Dendritic cell treated with granulocyte-macrophage colony-stimulating factor and Interleukin-4, amounts not matched to agents 40 ng/mL and 50 ng/mL, for 4 days (primary cell): ENCODE measurements around the gene APMAP.

Experiments
- H3K27ac Mint-ChIP-seq: one replicate; pipeline ENCODE4 v1.8.0; 2022; ENCODE audit warnings: mild to moderate bottlenecking, mixed read lengths
- H3K27me3 Mint-ChIP-seq: one replicate; pipeline ENCODE4 v1.8.0; 2022; ENCODE audit warnings: mild to moderate bottlenecking, mixed read lengths
- H3K36me3 Mint-ChIP-seq: one replicate; pipeline ENCODE4 v1.8.0; 2022; ENCODE audit warnings: low read depth, mixed read lengths
- H3K4me1 Mint-ChIP-seq: one replicate; pipeline ENCODE4 v1.8.0; 2022; ENCODE audit warnings: low read depth, mixed read lengths
- H3K4me3 Mint-ChIP-seq: one replicate; pipeline ENCODE4 v1.8.0; 2022; ENCODE audit warnings: mild to moderate bottlenecking, moderate library complexity, mixed read lengths
- H3K9me3 Mint-ChIP-seq: one replicate; pipeline ENCODE4 v1.8.0; 2022; ENCODE audit warnings: mixed read lengths
- intact Hi-C: fragments of 100-400 bp; cut with micrococcal nuclease; formaldehyde crosslinking; loops from one replicate; pipeline ENCODE4 v1.15.0; 2022

APMAP gene

GRCh38 chr20:24994470-24995368 lies 2.2 kb upstream of the APMAP start:
- peaks cover 52% of the 10 kb centered on the region for H3K4me1 Mint-ChIP-seq
- H3K9me3 Mint-ChIP-seq, result no peaks in the 10 kb centered on the region
- peak overlapping the region; percentile 54 for H3K4me3 Mint-ChIP-seq
- peaks cover 24% of the 10 kb centered on the region for H3K36me3 Mint-ChIP-seq
- peak overlapping the region; percentile 95 for H3K27ac Mint-ChIP-seq
- peaks cover 5% of the 10 kb centered on the region for H3K27me3 Mint-ChIP-seq
- intact Hi-C loops, result loop anchor here (1.0 to 10.0 kb wide), 7 partner anchors 42 to 703 kb away; partner anchors contain the start of genes ENTPD6, NANP and ZNF337

- H3K36me3 Mint-ChIP-seq, result peaks cover 29% of the 10 kb centered on the region
- intact Hi-C loops, result loop anchor here (2.0 to 10.0 kb wide), 6 partner anchors 42 to 703 kb away; partner anchors contain the start of genes ENTPD6, NANP and ZNF337
- H3K4me3 Mint-ChIP-seq, result no peak overlapping the region
- peaks cover 5% of the 10 kb centered on the region for H3K27me3 Mint-ChIP-seq
- H3K27ac Mint-ChIP-seq, result peak overlapping the region; percentile 95
- H3K4me1 Mint-ChIP-seq, result peaks cover 56% of the 10 kb centered on the region
- H3K9me3 Mint-ChIP-seq, result no peaks in the 10 kb centered on the region
Observed at GRCh38 chr20:24994186-24994465, 1.6 kb upstream of the APMAP start.

GRCh38 chr20:24993337-24994185 lies 1.0 kb upstream of the APMAP start:
- intact Hi-C loops, result loop anchor here (2.0 to 10.0 kb wide), 7 partner anchors 41 to 704 kb away; partner anchors contain the start of genes ENTPD6, NANP and ZNF337
- Mint-ChIP-seq H3K27ac (peak overlapping the region; percentile 95), H3K27me3 (peaks cover 4% of the 10 kb centered on the region), H3K4me1 (peaks cover 56% of the 10 kb centered on the region), H3K36me3 (peaks cover 35% of the 10 kb centered on the region), H3K9me3 (no peaks in the 10 kb centered on the region), H3K4me3 (no peak overlapping the region)

- Mint-ChIP-seq H3K27me3 (peaks cover 2% of the 10 kb centered on the region), H3K27ac (peak overlapping the region; percentile 95), H3K36me3 (peaks cover 51% of the 10 kb centered on the region), H3K4me1 (peaks cover 70% of the 10 kb centered on the region), H3K4me3 (peak overlapping the region; percentile 98), H3K9me3 (no peaks in the 10 kb centered on the region)
- intact Hi-C loops, result loop anchor here (2.0 to 10.0 kb wide), 6 partner anchors 40 to 705 kb away; partner anchors contain the start of genes ENTPD6, NANP and ZNF337
Observed at GRCh38 chr20:24991897-24992486, 559 bp downstream of the APMAP start.

- Mint-ChIP-seq H3K4me3 (peak overlapping the region; percentile 98), H3K27ac (peak overlapping the region; percentile 95), H3K27me3 (no peaks in the 10 kb centered on the region), H3K4me1 (peaks cover 82% of the 10 kb centered on the region), H3K9me3 (no peaks in the 10 kb centered on the region), H3K36me3 (peaks cover 61% of the 10 kb centered on the region)
- intact Hi-C loops, result loop anchor here (5.0 to 10.0 kb wide), 5 partner anchors 39 to 706 kb away; partner anchors contain the start of genes ENTPD6, NANP and ZNF337
Observed at GRCh38 chr20:24990810-24991252, 1.7 kb downstream of the APMAP start.

- Mint-ChIP-seq H3K36me3 (peaks cover 66% of the 10 kb centered on the region), H3K27me3 (no peaks in the 10 kb centered on the region), H3K4me3 (peak overlapping the region; percentile 34), H3K4me1 (peaks cover 87% of the 10 kb centered on the region), H3K9me3 (no peaks in the 10 kb centered on the region), H3K27ac (peak overlapping the region; percentile 62)
- intact Hi-C loops, result no loop called here
Observed at GRCh38 chr20:24989162-24989561, 3.4 kb downstream of the APMAP start.

GRCh38 chr20:24987873-24988835 lies 4.4 kb downstream of the APMAP start:
- Mint-ChIP-seq H3K4me3 (no peak overlapping the region), H3K27me3 (no peaks in the 10 kb centered on the region), H3K4me1 (peaks cover 86% of the 10 kb centered on the region), H3K9me3 (no peaks in the 10 kb centered on the region), H3K36me3 (peaks cover 74% of the 10 kb centered on the region), H3K27ac (peak overlapping the region; percentile 62)
- intact Hi-C loops, result no loop called here

GRCh38 chr20:24987244-24987643 lies 5.3 kb downstream of the APMAP start:
- Mint-ChIP-seq H3K4me3 (no peak overlapping the region), H3K9me3 (no peaks in the 10 kb centered on the region), H3K36me3 (peaks cover 77% of the 10 kb centered on the region), H3K4me1 (peaks cover 95% of the 10 kb centered on the region), H3K27me3 (no peaks in the 10 kb centered on the region), H3K27ac (no peak overlapping the region)
- intact Hi-C loops, result no loop called here

GRCh38 chr20:24986436-24987015 lies 6.0 kb downstream of the APMAP start:
- intact Hi-C loops, result no loop called here
- H3K27me3 Mint-ChIP-seq, result no peaks in the 10 kb centered on the region
- peak overlapping the region; percentile 71 for H3K27ac Mint-ChIP-seq
- peaks cover 77% of the 10 kb centered on the region for H3K36me3 Mint-ChIP-seq
- no peaks in the 10 kb centered on the region for H3K9me3 Mint-ChIP-seq
- H3K4me1 Mint-ChIP-seq, result peaks cover 97% of the 10 kb centered on the region
- no peak overlapping the region for H3K4me3 Mint-ChIP-seq

GRCh38 chr20:24985802-24986201 lies 6.7 kb downstream of the APMAP start:
- peaks cover 97% of the 10 kb centered on the region for H3K4me1 Mint-ChIP-seq
- H3K27me3 Mint-ChIP-seq, result no peaks in the 10 kb centered on the region
- H3K27ac Mint-ChIP-seq, result peak overlapping the region; percentile 71
- H3K36me3 Mint-ChIP-seq, result peaks cover 79% of the 10 kb centered on the region
- H3K9me3 Mint-ChIP-seq, result no peaks in the 10 kb centered on the region
- peak overlapping the region; percentile 33 for H3K4me3 Mint-ChIP-seq
- intact Hi-C loops, result no loop called here

- Mint-ChIP-seq H3K9me3 (peaks cover 3% of the 10 kb centered on the region), H3K36me3 (peaks cover 81% of the 10 kb centered on the region), H3K27ac (peak overlapping the region; percentile 71), H3K27me3 (no peaks in the 10 kb centered on the region), H3K4me3 (peak overlapping the region; percentile 33), H3K4me1 (peaks cover 97% of the 10 kb centered on the region)
- intact Hi-C loops, result no loop called here
Observed at GRCh38 chr20:24984961-24985640, 7.5 kb downstream of the APMAP start.

- peaks cover 10% of the 10 kb centered on the region for H3K9me3 Mint-ChIP-seq
- H3K4me1 Mint-ChIP-seq, result peaks cover 98% of the 10 kb centered on the region
- intact Hi-C loops, result no loop called here
- no peak overlapping the region for H3K4me3 Mint-ChIP-seq
- H3K27ac Mint-ChIP-seq, result peak overlapping the region; percentile 71
- H3K27me3 Mint-ChIP-seq, result no peaks in the 10 kb centered on the region
- peaks cover 85% of the 10 kb centered on the region for H3K36me3 Mint-ChIP-seq
Observed at GRCh38 chr20:24983896-24984295, 8.7 kb downstream of the APMAP start.
